Measurements from ENCODE around the gene SERPINA12.
A peak's percentile ranks its signal among the peaks of the same experiment; 100 is the strongest.

SERPINA12 gene

GRCh38 chr14:94509356-94509755 is at the start of gene SERPINA12:
Gene SERPINA12 (minus strand): TSS chr14:94509469. CDS start chr14:94498397, 11,072 bp downstream.
- no peak for DNase-seq (ENCODE audit: low spot score)

GRCh38 chr14:94558842-94559241 is 49.6 kb upstream of the SERPINA12 start:
- no peak for DNase-seq (ENCODE audit: low spot score)

GRCh38 chr14:94557327-94557726 is 48.1 kb upstream of the SERPINA12 start:
- no peak for DNase-seq (ENCODE audit: low spot score)

GRCh38 chr14:94555991-94556390 is 46.7 kb upstream of the SERPINA12 start:
- no peak for DNase-seq (ENCODE audit: low spot score)

GRCh38 chr14:94550041-94550440 is 40.8 kb upstream of the SERPINA12 start:
- DNase-seq (ENCODE audit: low spot score): no peak

- DNase-seq (ENCODE audit: low spot score): peak; percentile 51
These were observed 40.0 kb upstream of the SERPINA12 start for GRCh38 chr14:94548999-94549985.

- no peak for DNase-seq (ENCODE audit: low spot score)
These were observed 39.1 kb upstream of the SERPINA12 start for GRCh38 chr14:94548131-94548998.

GRCh38 chr14:94547726-94548125 is 38.5 kb upstream of the SERPINA12 start:
- DNase-seq (ENCODE audit: low spot score): no peak

- DNase-seq (ENCODE audit: low spot score): no peak
These were observed 37.9 kb upstream of the SERPINA12 start for GRCh38 chr14:94547151-94547680.

- no peak for DNase-seq (ENCODE audit: low spot score)
These were observed 36.0 kb upstream of the SERPINA12 start for GRCh38 chr14:94545131-94545841.

- no peak for DNase-seq (ENCODE audit: low spot score)
These were observed 35.5 kb upstream of the SERPINA12 start for GRCh38 chr14:94544726-94545125.

GRCh38 chr14:94543449-94544124 is 34.3 kb upstream of the SERPINA12 start:
- DNase-seq (ENCODE audit: low spot score): no peak

GRCh38 chr14:94542811-94543440 is 33.7 kb upstream of the SERPINA12 start:
- DNase-seq (ENCODE audit: low spot score): no peak

- no peak for DNase-seq (ENCODE audit: low spot score)
These were observed 33.0 kb upstream of the SERPINA12 start for GRCh38 chr14:94542111-94542810.

- DNase-seq (ENCODE audit: low spot score): no peak
These were observed 32.1 kb upstream of the SERPINA12 start for GRCh38 chr14:94541234-94541975.

GRCh38 chr14:94540031-94540794 is 30.9 kb upstream of the SERPINA12 start:
- DNase-seq (ENCODE audit: low spot score): no peak

- no peak for DNase-seq (ENCODE audit: low spot score)
These were observed 29.9 kb upstream of the SERPINA12 start for GRCh38 chr14:94539181-94539580.

- no peak for DNase-seq (ENCODE audit: low spot score)
These were observed 28.9 kb upstream of the SERPINA12 start for GRCh38 chr14:94538070-94538740.

Data from HuH-7 (cell line).